ENCODE results near the gene IMP4.

DNA sequence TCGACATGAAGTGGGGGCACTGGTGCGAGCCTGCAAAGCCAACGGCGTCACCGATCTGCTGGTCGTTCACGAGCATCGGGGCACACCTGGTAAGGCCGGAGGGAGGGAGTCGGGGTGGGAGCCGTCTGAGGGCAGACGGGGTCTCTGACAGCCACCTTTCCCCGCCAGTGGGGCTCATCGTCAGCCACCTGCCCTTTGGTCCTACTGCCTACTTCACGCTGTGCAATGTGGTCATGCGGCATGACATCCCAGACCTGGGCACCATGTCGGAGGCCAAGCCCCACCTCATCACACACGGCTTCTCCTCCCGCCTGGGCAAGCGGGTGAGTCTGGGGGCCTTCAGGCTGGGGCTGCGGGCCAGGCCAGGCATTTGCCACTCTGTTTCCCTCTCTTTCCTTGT lies 2.9 kb downstream of the IMP4 start:
- TF ChIP-seq, protein P1, sequence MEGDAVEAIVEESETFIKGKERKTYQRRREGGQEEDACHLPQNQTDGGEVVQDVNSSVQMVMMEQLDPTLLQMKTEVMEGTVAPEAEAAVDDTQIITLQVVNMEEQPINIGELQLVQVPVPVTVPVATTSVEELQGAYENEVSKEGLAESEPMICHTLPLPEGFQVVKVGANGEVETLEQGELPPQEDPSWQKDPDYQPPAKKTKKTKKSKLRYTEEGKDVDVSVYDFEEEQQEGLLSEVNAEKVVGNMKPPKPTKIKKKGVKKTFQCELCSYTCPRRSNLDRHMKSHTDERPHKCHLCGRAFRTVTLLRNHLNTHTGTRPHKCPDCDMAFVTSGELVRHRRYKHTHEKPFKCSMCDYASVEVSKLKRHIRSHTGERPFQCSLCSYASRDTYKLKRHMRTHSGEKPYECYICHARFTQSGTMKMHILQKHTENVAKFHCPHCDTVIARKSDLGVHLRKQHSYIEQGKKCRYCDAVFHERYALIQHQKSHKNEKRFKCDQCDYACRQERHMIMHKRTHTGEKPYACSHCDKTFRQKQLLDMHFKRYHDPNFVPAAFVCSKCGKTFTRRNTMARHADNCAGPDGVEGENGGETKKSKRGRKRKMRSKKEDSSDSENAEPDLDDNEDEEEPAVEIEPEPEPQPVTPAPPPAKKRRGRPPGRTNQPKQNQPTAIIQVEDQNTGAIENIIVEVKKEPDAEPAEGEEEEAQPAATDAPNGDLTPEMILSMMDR (conservative IDR thresholded peaks at IDR 0.05; ENCODE audit: low read length) = no peak
- no peak for TF ChIP-seq EZH2phosphoT487 (IDR thresholded peaks at IDR 0.05; ENCODE audit: borderline replicate concordance)

Data from Loucy (cell line).